Measurements from ENCODE around the gene PYDC2.
"Not testable (repeated sequence)": the region's sequence is repeated elsewhere in the genome, so short reads cannot be mapped to it uniquely, and the experiment has no call there.

The PYDC2 gene

GRCh38 chr3:191470545-191470944 lies 9.6 kb downstream of the PYDC2 start:
- no peak for DNase-seq

- DNase-seq: no peak
Measured at GRCh38 chr3:191473661-191474198, 12.8 kb downstream of the PYDC2 start.

DNA sequence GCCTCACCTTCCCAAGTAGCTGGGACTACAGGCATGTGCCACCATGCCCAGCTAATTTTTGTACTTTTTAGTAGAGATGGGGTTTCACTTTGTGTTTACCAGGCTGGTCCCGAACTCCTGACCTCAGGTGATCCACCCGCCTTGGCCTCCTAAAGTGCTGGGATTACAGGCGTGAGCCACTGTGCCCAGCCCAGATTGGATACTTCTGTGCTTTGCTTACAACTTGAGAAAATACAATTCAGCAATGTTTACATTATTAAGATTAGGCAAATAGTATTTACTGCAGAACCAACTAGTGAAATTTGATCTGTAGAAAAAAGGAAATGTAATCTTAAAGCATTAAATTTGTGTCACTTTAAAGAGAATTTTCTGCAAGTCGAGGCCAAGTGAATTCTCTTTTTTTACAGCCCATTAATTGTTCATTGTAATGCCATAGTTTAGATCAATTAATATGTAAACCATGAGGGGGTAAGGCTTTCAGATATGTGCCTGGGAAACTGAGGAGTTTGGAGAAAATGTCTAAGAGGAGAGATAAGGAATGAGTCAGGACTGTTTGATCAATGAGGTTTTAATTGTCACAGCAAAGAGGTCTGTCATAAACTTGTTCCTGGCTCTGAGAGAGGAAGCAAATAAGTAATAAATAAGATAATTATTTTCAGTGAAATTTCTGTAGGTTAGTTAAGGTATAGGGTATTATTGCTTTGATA lies 15.3 kb downstream of the PYDC2 start:
- DNase-seq: peak; percentile 1

- not testable (repeated sequence) for DNase-seq
Measured at GRCh38 chr3:191483994-191484393, 23.0 kb downstream of the PYDC2 start.

DNA sequence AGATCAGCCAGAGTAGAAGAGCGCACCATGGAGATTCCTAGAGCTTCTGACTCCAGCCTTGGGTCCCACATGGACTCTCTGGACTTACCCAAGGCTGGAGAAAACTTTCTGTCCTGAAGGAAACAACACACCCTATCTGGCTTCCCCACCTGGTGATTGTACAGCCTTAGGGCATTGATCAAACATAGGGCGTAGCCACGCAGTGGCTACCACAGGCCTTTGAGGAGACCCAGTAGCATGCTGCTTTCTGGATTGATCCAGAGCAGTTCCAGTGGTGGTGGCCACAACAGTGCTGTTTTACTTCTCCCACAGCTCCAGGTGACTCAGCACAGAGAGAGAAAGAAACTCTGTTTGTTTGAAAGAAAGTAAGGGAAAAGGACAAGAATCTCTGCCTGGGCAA lies 23.5 kb downstream of the PYDC2 start:
- DNase-seq: no peak

- no peak for DNase-seq
Measured at GRCh38 chr3:191492601-191493000, 31.6 kb downstream of the PYDC2 start.

GRCh38 chr3:191493336-191493735 lies 32.4 kb downstream of the PYDC2 start:
- no peak for DNase-seq

- no peak for DNase-seq
Measured at GRCh38 chr3:191499307-191500080, 38.5 kb downstream of the PYDC2 start.

DNA sequence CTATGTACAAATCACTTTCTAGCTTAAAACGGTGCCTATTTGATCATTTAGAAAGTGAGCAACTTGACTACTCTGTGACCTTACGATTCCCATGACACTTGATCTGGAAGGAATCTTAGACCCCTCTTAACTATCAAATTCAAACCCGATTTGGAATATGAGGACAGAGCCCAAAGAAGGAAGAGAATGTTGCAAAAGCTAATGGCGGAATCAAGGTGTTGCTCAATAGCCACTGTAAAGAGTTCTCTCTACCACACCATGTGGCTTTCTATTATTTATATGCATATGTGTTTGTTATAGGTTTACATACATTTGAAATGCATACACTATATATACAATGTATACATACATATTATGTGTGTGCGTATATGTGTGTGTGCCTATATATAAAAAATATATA lies 39.9 kb downstream of the PYDC2 start:
- no peak for DNase-seq

- DNase-seq: peak; percentile 9
Measured at GRCh38 chr3:191502583-191502982, 41.6 kb downstream of the PYDC2 start.

GRCh38 chr3:191509078-191509477 lies 48.1 kb downstream of the PYDC2 start:
- no peak for DNase-seq
